Uterus (tissue), 2 donors: ENCODE data around the gene FAM47A.

ENCODE experiments used
- CTCF ChIP-seq, 4 experiments: fragments of 200-600 bp in 2 of 4; fragments of 450-650 bp in 2 of 4; sonication (generic) in 2 of 4; IDR thresholded peaks; one replicate each; pipeline ENCODE4 v1.5.1; 2016 to 2019; ENCODE audit warnings: antibody characterized with exemption in 4 of 4, mild to moderate bottlenecking in 2 of 4, moderate library complexity in 1 of 4
- POLR2A ChIP-seq, 2 donors: fragments of 450-650 bp; IDR thresholded peaks; one replicate each; pipeline ENCODE4 v1.6.1; 2016; ENCODE audit warnings: antibody characterized with exemption in 2 of 2, mild to moderate bottlenecking in 1 of 2, moderate library complexity in 1 of 2

- TF ChIP-seq POLR2A (IDR thresholded peaks at IDR 0.05), result no peak
- TF ChIP-seq CTCF (IDR thresholded peaks at IDR 0.05), result no peak
These were observed at the start of gene FAM47A for GRCh38 chrX:34132028-34132427.
